ENCODE results near the gene MEIKIN.

The MEIKIN gene

DNA sequence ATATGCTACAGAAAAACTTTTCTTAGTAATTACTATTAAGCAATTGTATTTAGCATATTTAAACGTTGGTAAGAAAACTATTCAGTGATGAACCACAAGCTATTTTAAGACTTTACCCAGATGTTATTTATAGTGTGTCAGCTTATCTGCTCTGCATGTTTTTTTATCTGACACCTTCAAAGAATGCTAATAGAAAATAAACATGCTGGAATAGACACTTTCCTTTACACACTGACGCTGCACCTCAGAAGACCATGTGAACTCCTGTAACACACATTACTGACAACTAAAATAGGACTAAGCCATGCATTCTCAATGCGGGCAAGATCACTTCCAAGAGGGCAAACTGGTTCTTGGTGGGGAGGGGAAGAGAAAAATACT, 187.0 kb downstream of the MEIKIN start:
- H3K4me3 ChIP-seq (ENCODE audit: insufficient read length, low read depth) = no peak overlapping the region
- DNase-seq (ENCODE audit: low read depth, low spot score) = no peak
- no peaks in the 10 kb centered on the region for H3K4me1 ChIP-seq (ENCODE audit: insufficient read depth, insufficient read length)
- H3K27me3 ChIP-seq (ENCODE audit: insufficient read depth, insufficient read length) = no peaks in the 10 kb centered on the region
- H3K36me3 ChIP-seq (ENCODE audit: insufficient read depth, insufficient read length, low read length) = no peaks in the 10 kb centered on the region
- H3K9me3 ChIP-seq (ENCODE audit: insufficient read depth, low read length) = no peaks in the 10 kb centered on the region
- TF ChIP-seq YY1 (IDR thresholded peaks at IDR 0.05; ENCODE audit: insufficient read depth, insufficient read length) = no peak
- no peak for TF ChIP-seq SUZ12 (IDR thresholded peaks at IDR 0.05; ENCODE audit: extremely low read depth, insufficient read depth, insufficient read length)
- TF ChIP-seq ZNF274 (IDR thresholded peaks at IDR 0.05; ENCODE audit: low read depth, low read length) = no peak
- no peak overlapping the region for H3K9ac ChIP-seq (ENCODE audit: insufficient read length, low read depth)

DNA sequence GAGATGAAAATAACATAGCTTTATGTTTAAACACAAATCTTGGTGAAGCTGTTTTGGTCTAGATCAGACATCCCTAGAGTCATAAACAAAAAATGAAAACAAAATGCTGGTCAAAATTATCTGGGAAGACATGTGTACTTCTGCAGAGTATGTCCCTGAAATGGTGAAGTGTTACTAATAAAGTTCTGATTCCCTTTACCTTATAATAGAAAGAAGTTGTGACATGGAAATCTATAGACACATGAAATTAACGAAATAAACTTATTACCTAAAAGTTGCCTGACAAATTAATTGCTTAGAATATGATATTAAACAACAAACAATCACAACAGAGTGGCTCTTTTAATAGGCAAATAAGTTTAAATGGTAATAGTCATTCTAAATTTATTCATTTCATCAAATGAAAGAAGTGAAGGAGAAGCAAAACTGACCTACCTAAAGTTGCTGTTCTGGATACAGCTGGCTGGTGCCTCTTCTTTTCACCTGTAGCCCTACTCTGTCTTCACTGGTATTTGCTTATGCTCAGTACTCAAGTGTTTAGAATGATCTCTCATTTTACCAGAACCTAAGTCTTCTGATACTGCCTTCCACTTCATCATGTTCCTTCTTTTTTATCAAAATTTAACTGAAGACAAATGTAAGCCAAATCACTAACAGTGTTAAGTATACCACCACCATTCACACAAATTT, 187.5 kb downstream of the MEIKIN start:
- DNase-seq (ENCODE audit: low read depth, low spot score) = no peak
- Histone ChIP-seq H3K9ac (ENCODE audit: insufficient read length, low read depth) (no peak overlapping the region), H3K36me3 (ENCODE audit: insufficient read depth, insufficient read length, low read length) (no peaks in the 10 kb centered on the region), H3K4me3 (ENCODE audit: insufficient read length, low read depth) (no peak overlapping the region), H3K9me3 (ENCODE audit: insufficient read depth, low read length) (no peaks in the 10 kb centered on the region), H3K4me1 (ENCODE audit: insufficient read depth, insufficient read length) (no peaks in the 10 kb centered on the region), H3K27me3 (ENCODE audit: insufficient read depth, insufficient read length) (no peaks in the 10 kb centered on the region)
- TF ChIP-seq ZNF274 (IDR thresholded peaks at IDR 0.05; ENCODE audit: low read depth, low read length) (no peak), YY1 (IDR thresholded peaks at IDR 0.05; ENCODE audit: insufficient read depth, insufficient read length) (no peak), SUZ12 (IDR thresholded peaks at IDR 0.05; ENCODE audit: extremely low read depth, insufficient read depth, insufficient read length) (no peak)

Data from NT2/D1 (cell line).